Spleen (tissue), 7 donors: ENCODE measurements around the gene IMMP2L.

Experiments
- POLR2A ChIP-seq, 3 donors: fragments of 450-650 bp; IDR thresholded peaks; one replicate each; pipeline ENCODE4 v1.5.1; 2017; ENCODE audit warnings: antibody characterized with exemption in 3 of 3, mild to moderate bottlenecking in 1 of 3
- POLR2AphosphoS5 ChIP-seq, 3 donors: sonication (generic); formaldehyde crosslinking; IDR thresholded peaks; one replicate each; pipeline ENCODE4 v1.5.1; 2017; ENCODE audit warnings: antibody characterized with exemption in 3 of 3
- TF ChIP-seq, protein P1 (sequence below), 11 experiments: fragments of 200-600 bp in 7 of 11; fragments of 450-650 bp in 4 of 11; sonication (generic) in 4 of 11; IDR thresholded peaks in 8 of 11; conservative IDR thresholded peaks in 3 of 11; 1 replicate in 7 of 11; 2 replicates in 4 of 11; pipeline versions ENCODE4 v1.4.0 to v1.8.0; 2016 to 2021; ENCODE audit warnings: antibody characterized with exemption in 11 of 11, inconsistent platforms in 4 of 11, mild to moderate bottlenecking in 1 of 11
- donor health status: DM: no; HTN: no; CAD: no; lungs with moderate emphysema.
- donor health status: DM: no; HTN: no; CAD: no.
- donor health status: DM: no; HTN: no; CAD: no.

DNA sequence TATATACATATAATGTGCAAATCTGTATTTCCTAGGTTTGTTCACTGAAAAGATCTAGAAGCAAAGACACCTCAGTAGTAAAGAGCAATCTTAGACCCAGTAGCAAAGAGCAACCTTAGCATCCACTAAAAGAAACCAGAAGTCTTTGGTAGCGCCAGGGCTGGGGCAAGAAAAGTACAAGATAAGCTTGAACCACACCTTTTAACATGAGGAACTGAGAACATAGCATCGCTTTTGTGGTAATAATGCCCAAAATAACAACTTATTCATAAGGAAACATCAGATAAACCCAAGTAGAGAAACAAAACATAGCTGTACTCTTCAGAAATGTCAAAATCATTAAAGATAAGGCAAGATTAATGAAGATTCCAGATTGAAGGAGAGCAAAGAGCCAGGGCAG is 173.4 kb downstream of the IMMP2L start:
- TF ChIP-seq, protein P1, sequence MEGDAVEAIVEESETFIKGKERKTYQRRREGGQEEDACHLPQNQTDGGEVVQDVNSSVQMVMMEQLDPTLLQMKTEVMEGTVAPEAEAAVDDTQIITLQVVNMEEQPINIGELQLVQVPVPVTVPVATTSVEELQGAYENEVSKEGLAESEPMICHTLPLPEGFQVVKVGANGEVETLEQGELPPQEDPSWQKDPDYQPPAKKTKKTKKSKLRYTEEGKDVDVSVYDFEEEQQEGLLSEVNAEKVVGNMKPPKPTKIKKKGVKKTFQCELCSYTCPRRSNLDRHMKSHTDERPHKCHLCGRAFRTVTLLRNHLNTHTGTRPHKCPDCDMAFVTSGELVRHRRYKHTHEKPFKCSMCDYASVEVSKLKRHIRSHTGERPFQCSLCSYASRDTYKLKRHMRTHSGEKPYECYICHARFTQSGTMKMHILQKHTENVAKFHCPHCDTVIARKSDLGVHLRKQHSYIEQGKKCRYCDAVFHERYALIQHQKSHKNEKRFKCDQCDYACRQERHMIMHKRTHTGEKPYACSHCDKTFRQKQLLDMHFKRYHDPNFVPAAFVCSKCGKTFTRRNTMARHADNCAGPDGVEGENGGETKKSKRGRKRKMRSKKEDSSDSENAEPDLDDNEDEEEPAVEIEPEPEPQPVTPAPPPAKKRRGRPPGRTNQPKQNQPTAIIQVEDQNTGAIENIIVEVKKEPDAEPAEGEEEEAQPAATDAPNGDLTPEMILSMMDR (IDR thresholded peaks at IDR 0.05 in 8 of 11, conservative IDR thresholded peaks at IDR 0.05 in 3 of 11) = no peak
- TF ChIP-seq POLR2AphosphoS5 (IDR thresholded peaks at IDR 0.05) (no peak), POLR2A (IDR thresholded peaks at IDR 0.05) (no peak)
